Prostate gland (tissue), 2 donors: ENCODE measurements around the gene SCARB1.

Experiments used
- CTCF ChIP-seq, 4 experiments: fragments of 200-600 bp in 2 of 4; fragments of 450-650 bp in 2 of 4; sonication (generic) in 2 of 4; IDR thresholded peaks; 1 replicate in 3 of 4; 2 replicates in 1 of 4; pipeline ENCODE4 v1.5.1; 2016 to 2019; ENCODE audit warnings: antibody characterized with exemption in 4 of 4, mild to moderate bottlenecking in 2 of 4, moderate library complexity in 2 of 4
- POLR2A ChIP-seq: fragments of 450-650 bp; IDR thresholded peaks from one replicate; pipeline ENCODE4 v1.6.1; 2016; ENCODE audit warnings: antibody characterized with exemption, mild to moderate bottlenecking

GRCh38 chr12:124792156-124792555 is 71.5 kb downstream of the SCARB1 start:
- no peak for TF ChIP-seq POLR2A
- no peak for TF ChIP-seq CTCF (IDR thresholded peaks at IDR 0.05)
